HepG2 (cell line): ENCODE results near the gene GH2. TPM values are rescaled to one million over a fixed set of nuclear protein-coding genes. Genes with fewer than 3 reads are reported as not detected.
A peak's percentile ranks its signal among the peaks of the same experiment; 100 is the strongest.

Experiments used
- FOSL2 ChIP-seq: sonication (generic); formaldehyde crosslinking; IDR thresholded peaks from 2 replicates; pipeline ENCODE4 v1.4.0; 2020; ENCODE audit warnings: missing genetic modification reagents
- HMGXB4 ChIP-seq, 2 experiments: sonication (generic) in 1 of 2; formaldehyde crosslinking in 1 of 2; IDR thresholded peaks; 2 replicates each; pipeline versions ENCODE4 v1.4.0 to v1.6.1; 2018 to 2020; ENCODE audit warnings: missing genetic modification reagents in 2 of 2, borderline replicate concordance in 1 of 2, low read depth in 1 of 2, mild to moderate bottlenecking in 1 of 2, missing biosample characterization in 1 of 2
- KDM1A ChIP-seq: IDR thresholded peaks from 2 replicates; pipeline ENCODE4 v1.6.1; 2016; ENCODE audit warnings: missing compliant biosample characterization
- NBN ChIP-seq: fragments of 450-650 bp; conservative IDR thresholded peaks from 2 replicates; pipeline ENCODE4 v1.6.1; 2017
- PAF1 ChIP-seq: IDR thresholded peaks from 2 replicates; pipeline ENCODE4 v1.6.1; 2016; ENCODE audit warnings: missing genetic modification reagents, missing compliant biosample characterization
- SALL1 ChIP-seq: sonication (generic); formaldehyde crosslinking; IDR thresholded peaks from 2 replicates; pipeline ENCODE4 v1.8.0; 2022; ENCODE audit warnings: mild to moderate bottlenecking, missing genetic modification reagents
- ZNF354B ChIP-seq: sonication (generic); formaldehyde crosslinking; IDR thresholded peaks from 2 replicates; pipeline ENCODE4 v1.8.0; 2022; ENCODE audit warnings: mild to moderate bottlenecking, missing genetic modification reagents
- ZNF512 ChIP-seq: sonication (generic); formaldehyde crosslinking; IDR thresholded peaks from 2 replicates; pipeline ENCODE4 v1.4.0; 2020; ENCODE audit warnings: mild to moderate bottlenecking, missing genetic modification reagents
- ZNF572 ChIP-seq: sonication (generic); formaldehyde crosslinking; IDR thresholded peaks from 2 replicates; pipeline ENCODE4 v1.5.1; 2020; ENCODE audit warnings: mild to moderate bottlenecking, missing genetic modification reagents
- ZNF703 ChIP-seq: sonication (generic); formaldehyde crosslinking; IDR thresholded peaks from 2 replicates; pipeline ENCODE4 v1.5.1; 2020; ENCODE audit warnings: missing genetic modification reagents, mild to moderate bottlenecking, moderate library complexity, borderline replicate concordance
- polyA plus RNA-seq, 8 experiments: library from polyadenylated mRNA; depleted of rRNA in 3 of 8; stranded (reverse) in 7 of 8; unstranded in 1 of 8; fragments of >200 nt; fragmentation: Illumina TruSeq in 4 of 8; extraction: Trizol in 4 of 8; gene quantifications; 2 replicates each; pipeline versions ENCODE4 v1.2.1 to v1.2.3, GENCODE V29; 2011 to 2016; ENCODE audit warnings: low read depth in 4 of 8, missing spikeins in 1 of 8, mixed read lengths in 1 of 8; ENCODE audit not compliant: insufficient read depth in 1 of 8
- total RNA-seq, 5 experiments: library from RNA; depleted of rRNA; stranded (reverse); fragments of >200 nt; fragmentation: Illumina TruSeq; extraction: Trizol; gene quantifications; 2 replicates each; pipeline ENCODE4 v1.2.3, GENCODE V29; 2016; ENCODE audit warnings: low read depth in 1 of 5
- TF ChIP-seq, protein P1 (sequence below): sonication (generic); formaldehyde crosslinking; IDR thresholded peaks from 2 replicates; pipeline ENCODE4 v1.4.0; 2020; ENCODE audit warnings: mild to moderate bottlenecking, missing genetic modification reagents
- TF ChIP-seq, protein P2 (sequence below): sonication (generic); formaldehyde crosslinking; conservative IDR thresholded peaks from 2 replicates; pipeline ENCODE4 v1.4.0; 2020; ENCODE audit warnings: missing genetic modification reagents
- TF ChIP-seq, protein P3 (sequence below): sonication (generic); formaldehyde crosslinking; IDR thresholded peaks from 2 replicates; pipeline ENCODE4 v1.8.1; 2022; ENCODE audit warnings: mild to moderate bottlenecking, missing genetic modification reagents
- TF ChIP-seq, protein P4 (sequence below): IDR thresholded peaks from 2 replicates; pipeline ENCODE4 v1.6.1; 2018; ENCODE audit warnings: missing genetic modification reagents
- TF ChIP-seq, protein P5 (sequence below): sonication (generic); formaldehyde crosslinking; IDR thresholded peaks from 2 replicates; pipeline ENCODE4 v1.8.0; 2022; ENCODE audit warnings: mild to moderate bottlenecking, missing genetic modification reagents

The GH2 gene
- total and polyA plus RNA-seq, 2 of the 13 experiments (the other 11 are each of a cell fraction or from before 2014, with no cell fraction given) = not detected

DNA sequence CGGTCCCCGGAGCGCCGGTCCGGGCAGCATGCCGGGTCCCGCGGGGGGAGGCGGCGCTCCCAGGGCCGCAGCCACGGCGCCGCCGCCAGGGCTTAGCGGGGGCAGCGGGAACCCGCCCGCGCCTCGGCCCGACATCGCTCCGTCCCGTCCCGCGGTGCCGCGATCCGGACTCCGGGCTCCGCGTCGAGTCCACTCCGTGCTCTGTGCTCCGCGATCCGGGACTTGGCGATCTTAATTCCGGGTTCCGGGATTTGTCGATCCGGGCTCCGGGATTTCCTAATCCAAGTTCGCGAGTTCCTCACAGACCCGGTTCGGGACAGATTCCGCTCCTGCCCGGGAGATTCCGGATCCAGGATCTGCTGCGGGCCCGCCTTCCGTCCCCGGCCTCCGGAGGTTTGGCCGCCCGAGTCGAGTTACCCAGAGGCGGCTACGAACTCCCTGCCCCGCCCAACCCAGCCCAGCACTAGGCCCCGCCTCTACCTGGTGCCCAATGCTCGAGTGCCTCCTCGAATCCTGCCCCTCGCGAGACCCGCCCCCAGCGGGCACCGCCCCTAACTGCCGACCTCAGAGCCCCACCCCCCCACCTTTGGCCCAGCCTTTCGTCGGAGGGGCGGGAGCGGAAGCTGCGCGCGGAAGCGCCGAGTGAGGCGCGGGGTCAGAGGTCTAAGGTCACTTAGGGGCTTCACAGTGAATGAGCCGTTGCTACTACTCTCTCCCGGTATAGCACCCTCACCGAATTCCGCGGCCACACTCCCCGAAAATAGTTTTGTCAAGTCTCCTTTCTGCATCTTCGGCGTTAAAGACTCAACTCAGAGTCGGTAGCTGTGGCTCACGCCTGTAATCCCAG, 39.0 kb downstream of the GH2 start, which contains the start of gene SMARCD2 (continued):
- TF ChIP-seq, protein P1, sequence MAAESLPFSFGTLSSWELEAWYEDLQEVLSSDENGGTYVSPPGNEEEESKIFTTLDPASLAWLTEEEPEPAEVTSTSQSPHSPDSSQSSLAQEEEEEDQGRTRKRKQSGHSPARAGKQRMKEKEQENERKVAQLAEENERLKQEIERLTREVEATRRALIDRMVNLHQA (CRISPR knock-in tag) = no peak; the same call in 1 of the 2 replicates
- peak; percentile 84 for TF ChIP-seq KDM1A
- no peak for TF ChIP-seq ZNF572 (CRISPR knock-in tag)
- TF ChIP-seq ZNF512 (CRISPR knock-in tag) = no peak
- TF ChIP-seq PAF1 = no peak
- TF ChIP-seq FOSL2 (CRISPR knock-in tag) = peak; percentile 76
- peak; percentile 53; the same call in 1 of the 2 replicates for TF ChIP-seq ZNF703 (CRISPR knock-in tag)
- TF ChIP-seq, protein P2, sequence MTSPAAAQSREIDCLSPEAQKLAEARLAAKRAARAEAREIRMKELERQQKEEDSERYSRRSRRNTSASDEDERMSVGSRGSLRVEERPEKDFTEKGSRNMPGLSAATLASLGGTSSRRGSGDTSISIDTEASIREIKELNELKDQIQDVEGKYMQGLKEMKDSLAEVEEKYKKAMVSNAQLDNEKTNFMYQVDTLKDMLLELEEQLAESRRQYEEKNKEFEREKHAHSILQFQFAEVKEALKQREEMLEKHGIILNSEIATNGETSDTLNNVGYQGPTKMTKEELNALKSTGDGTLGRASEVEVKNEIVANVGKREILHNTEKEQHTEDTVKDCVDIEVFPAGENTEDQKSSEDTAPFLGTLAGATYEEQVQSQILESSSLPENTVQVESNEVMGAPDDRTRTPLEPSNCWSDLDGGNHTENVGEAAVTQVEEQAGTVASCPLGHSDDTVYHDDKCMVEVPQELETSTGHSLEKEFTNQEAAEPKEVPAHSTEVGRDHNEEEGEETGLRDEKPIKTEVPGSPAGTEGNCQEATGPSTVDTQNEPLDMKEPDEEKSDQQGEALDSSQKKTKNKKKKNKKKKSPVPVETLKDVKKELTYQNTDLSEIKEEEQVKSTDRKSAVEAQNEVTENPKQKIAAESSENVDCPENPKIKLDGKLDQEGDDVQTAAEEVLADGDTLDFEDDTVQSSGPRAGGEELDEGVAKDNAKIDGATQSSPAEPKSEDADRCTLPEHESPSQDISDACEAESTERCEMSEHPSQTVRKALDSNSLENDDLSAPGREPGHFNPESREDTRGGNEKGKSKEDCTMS = peak; percentile 83; the same call in 1 of the 2 replicates
- TF ChIP-seq SALL1 = peak; percentile 96
- TF ChIP-seq NBN = no peak
- peak; percentile 93; the same call in 1 of the 2 replicates for TF ChIP-seq ZNF354B (CRISPR knock-in tag)
- peak; percentile 92 to 93 for TF ChIP-seq HMGXB4 (CRISPR knock-in tag; IDR thresholded peaks at IDR 0.05; ENCODE audit: borderline replicate concordance in 1 of 2, low read depth in 1 of 2)
- TF ChIP-seq, protein P3, sequence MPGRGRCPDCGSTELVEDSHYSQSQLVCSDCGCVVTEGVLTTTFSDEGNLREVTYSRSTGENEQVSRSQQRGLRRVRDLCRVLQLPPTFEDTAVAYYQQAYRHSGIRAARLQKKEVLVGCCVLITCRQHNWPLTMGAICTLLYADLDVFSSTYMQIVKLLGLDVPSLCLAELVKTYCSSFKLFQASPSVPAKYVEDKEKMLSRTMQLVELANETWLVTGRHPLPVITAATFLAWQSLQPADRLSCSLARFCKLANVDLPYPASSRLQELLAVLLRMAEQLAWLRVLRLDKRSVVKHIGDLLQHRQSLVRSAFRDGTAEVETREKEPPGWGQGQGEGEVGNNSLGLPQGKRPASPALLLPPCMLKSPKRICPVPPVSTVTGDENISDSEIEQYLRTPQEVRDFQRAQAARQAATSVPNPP (CRISPR knock-in tag) = peak; percentile 99
- TF ChIP-seq, protein P4, sequence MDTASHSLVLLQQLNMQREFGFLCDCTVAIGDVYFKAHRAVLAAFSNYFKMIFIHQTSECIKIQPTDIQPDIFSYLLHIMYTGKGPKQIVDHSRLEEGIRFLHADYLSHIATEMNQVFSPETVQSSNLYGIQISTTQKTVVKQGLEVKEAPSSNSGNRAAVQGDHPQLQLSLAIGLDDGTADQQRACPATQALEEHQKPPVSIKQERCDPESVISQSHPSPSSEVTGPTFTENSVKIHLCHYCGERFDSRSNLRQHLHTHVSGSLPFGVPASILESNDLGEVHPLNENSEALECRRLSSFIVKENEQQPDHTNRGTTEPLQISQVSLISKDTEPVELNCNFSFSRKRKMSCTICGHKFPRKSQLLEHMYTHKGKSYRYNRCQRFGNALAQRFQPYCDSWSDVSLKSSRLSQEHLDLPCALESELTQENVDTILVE (CRISPR knock-in tag) = peak; percentile 100
- TF ChIP-seq, protein P5, sequence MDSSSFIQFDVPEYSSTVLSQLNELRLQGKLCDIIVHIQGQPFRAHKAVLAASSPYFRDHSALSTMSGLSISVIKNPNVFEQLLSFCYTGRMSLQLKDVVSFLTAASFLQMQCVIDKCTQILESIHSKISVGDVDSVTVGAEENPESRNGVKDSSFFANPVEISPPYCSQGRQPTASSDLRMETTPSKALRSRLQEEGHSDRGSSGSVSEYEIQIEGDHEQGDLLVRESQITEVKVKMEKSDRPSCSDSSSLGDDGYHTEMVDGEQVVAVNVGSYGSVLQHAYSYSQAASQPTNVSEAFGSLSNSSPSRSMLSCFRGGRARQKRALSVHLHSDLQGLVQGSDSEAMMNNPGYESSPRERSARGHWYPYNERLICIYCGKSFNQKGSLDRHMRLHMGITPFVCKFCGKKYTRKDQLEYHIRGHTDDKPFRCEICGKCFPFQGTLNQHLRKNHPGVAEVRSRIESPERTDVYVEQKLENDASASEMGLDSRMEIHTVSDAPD (CRISPR knock-in tag) = peak; percentile 69; the same call in 1 of the 2 replicates
